Left lung (tissue), 10 donors: Measurements from ENCODE around the gene DEPP1. TPM values are rescaled to one million over a fixed set of nuclear protein-coding genes. Genes with fewer than 3 reads are reported as not detected.

Experiments used
- ATAC-seq: fragments of 200-7000 bp; cut with Tn5 transposase; one replicate; pipeline ENCODE4 v1.9.1; 2020; ENCODE audit warnings: moderate library complexity
- DNase-seq, 4 donors: peaks; one replicate each; pipeline ENCODE4 v3.0.0-alpha.2; 2013 to 2020
- H3K27ac ChIP-seq, 2 donors: fragments of 200-600 bp; sonication (generic) in 1 of 2; one replicate each; pipeline versions ENCODE4 v1.5.0 to v1.8.0; 2020 to 2021
- H3K27me3 ChIP-seq, 2 donors: fragments of 200-600 bp; sonication (generic) in 1 of 2; one replicate each; pipeline versions ENCODE4 v1.5.0 to v1.8.0; 2020 to 2021
- H3K36me3 ChIP-seq, 2 donors: fragments of 200-600 bp; sonication (generic) in 1 of 2; one replicate each; pipeline versions ENCODE4 v1.5.0 to v1.8.0; 2020 to 2021
- H3K4me1 ChIP-seq, 2 donors: fragments of 200-600 bp; one replicate each; pipeline ENCODE4 v1.8.0; 2021
- H3K4me3 ChIP-seq, 2 donors: fragments of 200-600 bp; sonication (generic) in 1 of 2; one replicate each; pipeline versions ENCODE4 v1.5.0 to v1.8.0; 2020 to 2021; ENCODE audit warnings: mild to moderate bottlenecking in 1 of 2
- H3K9me3 ChIP-seq, 2 donors: fragments of 200-600 bp; sonication (generic) in 1 of 2; one replicate each; pipeline versions ENCODE4 v1.5.0 to v1.8.0; 2020 to 2021
- intact Hi-C, 2 donors: fragments of 100-400 bp; cut with DNase I; formaldehyde crosslinking; loops; one replicate each; pipeline versions ENCODE4 v1.11.2 to v1.14.2; 2022
- polyA plus RNA-seq, 6 donors: library from polyadenylated mRNA; unstranded; fragments of 120-200 nt; gene quantifications; one replicate each; pipeline ENCODE4 v1.2.1, GENCODE V29; 2013; ENCODE audit not compliant: insufficient read length in 6 of 6
- total RNA-seq, 2 donors: library from RNA; stranded (reverse); fragmentation: NEBNext Ultra II Directional; extraction: Animal tissue kit (Norgen Biotek cat#: 25700); gene quantifications; one replicate each; pipeline ENCODE4 v1.2.1, GENCODE V29; 2021
- TF ChIP-seq, protein P1 (sequence below), 2 donors: fragments of 200-600 bp; sonication (generic) in 1 of 2; IDR thresholded peaks; one replicate each; pipeline versions ENCODE4 v1.5.0 to v1.8.0; 2021; ENCODE audit warnings: antibody characterized with exemption in 2 of 2
- donor health status: DM: no; HTN: yes; CAD: no.
- donor health status: DM: no; HTN: no; CAD: no.

Gene DEPP1
- total and polyA plus RNA-seq, 8 donors: 18.5 to 59.8 (median 28.3) TPM

GRCh38 chr10:44973323-44974081 is 5.1 kb downstream of the DEPP1 start:
- peak overlapping the region; percentile 74 to 82 for H3K27ac ChIP-seq
- ATAC-seq: peak; percentile 4

DNA sequence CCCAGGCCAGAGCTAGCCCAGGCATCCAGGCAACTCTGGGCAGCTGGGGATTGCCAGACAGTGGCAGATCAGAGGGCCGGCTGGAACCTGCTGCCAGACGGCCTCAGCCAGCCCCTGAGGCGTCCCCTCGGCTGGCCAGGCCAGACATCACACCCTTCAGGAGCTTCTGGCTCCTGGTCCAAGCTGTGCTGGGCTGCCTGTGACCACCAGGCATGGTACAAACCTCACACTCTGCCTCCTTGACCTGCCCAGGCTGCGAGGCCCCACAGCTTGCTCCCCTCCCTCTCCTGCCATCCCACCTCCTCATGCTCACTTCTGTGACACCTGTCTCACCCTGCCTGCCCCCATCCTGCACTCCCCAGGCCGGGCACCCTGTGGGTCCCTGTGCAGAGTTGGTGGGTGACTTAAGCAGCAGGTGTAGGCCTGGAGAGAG is 5.7 kb downstream of the DEPP1 start:
- Histone ChIP-seq H3K4me3 (no peak overlapping the region), H3K27me3 (no peaks in the 10 kb centered on the region), H3K9me3 (no peaks in the 10 kb centered on the region), H3K27ac (peak overlapping the region; percentile 74 to 82), H3K4me1 (peaks cover 28 to 90% of the 10 kb centered on the region in 2 donors), H3K36me3 (peaks cover 0 to 56% of the 10 kb centered on the region in 2 donors)
- ATAC-seq (no peak), DNase-seq (no peak)
- intact Hi-C loops: no loop called here
- TF ChIP-seq, protein P1, sequence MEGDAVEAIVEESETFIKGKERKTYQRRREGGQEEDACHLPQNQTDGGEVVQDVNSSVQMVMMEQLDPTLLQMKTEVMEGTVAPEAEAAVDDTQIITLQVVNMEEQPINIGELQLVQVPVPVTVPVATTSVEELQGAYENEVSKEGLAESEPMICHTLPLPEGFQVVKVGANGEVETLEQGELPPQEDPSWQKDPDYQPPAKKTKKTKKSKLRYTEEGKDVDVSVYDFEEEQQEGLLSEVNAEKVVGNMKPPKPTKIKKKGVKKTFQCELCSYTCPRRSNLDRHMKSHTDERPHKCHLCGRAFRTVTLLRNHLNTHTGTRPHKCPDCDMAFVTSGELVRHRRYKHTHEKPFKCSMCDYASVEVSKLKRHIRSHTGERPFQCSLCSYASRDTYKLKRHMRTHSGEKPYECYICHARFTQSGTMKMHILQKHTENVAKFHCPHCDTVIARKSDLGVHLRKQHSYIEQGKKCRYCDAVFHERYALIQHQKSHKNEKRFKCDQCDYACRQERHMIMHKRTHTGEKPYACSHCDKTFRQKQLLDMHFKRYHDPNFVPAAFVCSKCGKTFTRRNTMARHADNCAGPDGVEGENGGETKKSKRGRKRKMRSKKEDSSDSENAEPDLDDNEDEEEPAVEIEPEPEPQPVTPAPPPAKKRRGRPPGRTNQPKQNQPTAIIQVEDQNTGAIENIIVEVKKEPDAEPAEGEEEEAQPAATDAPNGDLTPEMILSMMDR (IDR thresholded peaks at IDR 0.05): no peak

More at GRCh38 chr10:44973323-44974081, 5.1 kb downstream of the DEPP1 start:
- TF ChIP-seq, protein P1 (IDR thresholded peaks at IDR 0.05): no peak
- DNase-seq: no peak
- intact Hi-C loops: no loop called here
- Histone ChIP-seq H3K36me3 (peaks cover 0 to 58% of the 10 kb centered on the region in 2 donors), H3K4me1 (peaks cover 23 to 90% of the 10 kb centered on the region in 2 donors), H3K27me3 (no peaks in the 10 kb centered on the region), H3K4me3 (no peak overlapping the region), H3K9me3 (no peaks in the 10 kb centered on the region)

- TF ChIP-seq, protein P1 (IDR thresholded peaks at IDR 0.05): no peak
- Histone ChIP-seq H3K36me3 (peaks cover 0 to 49% of the 10 kb centered on the region in 2 donors), H3K27me3 (no peaks in the 10 kb centered on the region), H3K4me3 (no peak overlapping the region), H3K9me3 (no peaks in the 10 kb centered on the region), H3K27ac (peak overlapping the region in 1 of 2 donors; percentile 74), H3K4me1 (peaks cover 27 to 90% of the 10 kb centered on the region in 2 donors)
- intact Hi-C loops: no loop called here
- ATAC-seq (no peak), DNase-seq (no peak)
Measured at GRCh38 chr10:44971935-44972757, 6.5 kb downstream of the DEPP1 start.

DNA sequence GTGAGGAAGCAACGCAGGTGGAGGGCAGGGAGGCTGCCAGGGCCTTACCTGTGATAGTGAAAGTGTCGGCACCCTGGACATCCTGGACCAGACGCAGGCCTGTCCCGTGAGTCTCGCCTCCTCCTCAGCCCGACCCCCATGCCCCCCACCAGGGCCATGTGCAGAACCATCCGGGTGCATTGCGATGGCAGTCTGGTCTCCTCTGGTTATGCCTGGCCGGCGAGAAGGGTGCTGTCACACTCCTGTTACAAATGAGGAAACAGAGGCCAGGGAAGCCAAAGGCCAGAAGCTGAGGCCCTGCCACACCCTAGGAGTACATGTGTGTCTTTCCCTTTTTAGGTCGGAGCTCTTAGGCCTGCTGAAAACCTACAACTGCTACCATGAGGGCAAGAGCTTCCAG is 7.2 kb downstream of the DEPP1 start:
- intact Hi-C loops: no loop called here
- ATAC-seq (no peak), DNase-seq (no peak)
- Histone ChIP-seq H3K27me3 (no peaks in the 10 kb centered on the region), H3K4me3 (no peak overlapping the region), H3K4me1 (peaks cover 29 to 90% of the 10 kb centered on the region in 2 donors), H3K27ac (no peak overlapping the region), H3K9me3 (no peaks in the 10 kb centered on the region), H3K36me3 (peaks cover 0 to 42% of the 10 kb centered on the region in 2 donors)
- TF ChIP-seq, protein P1 (IDR thresholded peaks at IDR 0.05): no peak
